ENCODE data around the gene TBC1D22A.

GRCh38 chr22:46737105-46737975 lies 25.1 kb upstream of the TBC1D22A start:
- TF ChIP-seq CTCF (IDR thresholded peaks at IDR 0.05; ENCODE audit: poor library complexity) (no peak), EZH2 (IDR thresholded peaks at IDR 0.05; ENCODE audit: borderline replicate concordance) (no peak)
